Glutamatergic neuron (in vitro differentiated cells): ENCODE measurements around the gene GPR17. TPM values are rescaled to one million over a fixed set of nuclear protein-coding genes. Genes with fewer than 3 reads are reported as not detected.

Experiments used
- DNase-seq: peaks from one replicate; pipeline ENCODE4 v3.0.0; 2022
- H3K27ac Mint-ChIP-seq: one replicate; pipeline ENCODE4 v1.8.0; 2020; ENCODE audit warnings: mild to moderate bottlenecking, mixed read lengths, inconsistent platforms; ENCODE audit not compliant: unreplicated experiment
- H3K27me3 Mint-ChIP-seq: one replicate; pipeline ENCODE4 v1.8.0; 2020; ENCODE audit warnings: mild to moderate bottlenecking, moderate library complexity, mixed read lengths, inconsistent platforms; ENCODE audit not compliant: unreplicated experiment
- H3K36me3 Mint-ChIP-seq: one replicate; pipeline ENCODE4 v1.8.0; 2020; ENCODE audit warnings: mild to moderate bottlenecking, mixed read lengths, inconsistent platforms; ENCODE audit not compliant: unreplicated experiment
- H3K4me1 Mint-ChIP-seq: one replicate; pipeline ENCODE4 v1.8.0; 2020; ENCODE audit warnings: mild to moderate bottlenecking, low read depth, mixed read lengths, inconsistent platforms; ENCODE audit not compliant: unreplicated experiment
- H3K4me3 Mint-ChIP-seq: one replicate; pipeline ENCODE4 v1.8.0; 2020; ENCODE audit warnings: mild to moderate bottlenecking, mixed read lengths, inconsistent platforms; ENCODE audit not compliant: unreplicated experiment
- H3K9me3 Mint-ChIP-seq: one replicate; pipeline ENCODE4 v1.8.0; 2020; ENCODE audit warnings: mild to moderate bottlenecking, moderate library complexity, mixed read lengths, inconsistent platforms; ENCODE audit not compliant: unreplicated experiment
- CTCF ChIP-seq: fragments of 200-600 bp; sonication (generic); IDR thresholded peaks from one replicate; pipeline ENCODE4 v1.5.0; 2021; ENCODE audit not compliant: partially characterized antibody, unreplicated experiment
- total RNA-seq: library from RNA; stranded (reverse); fragmentation: NEBNext Ultra II Directional; extraction: Animal tissue kit (Norgen Biotek cat#: 25700); gene quantifications from one replicate; pipeline ENCODE4 v1.2.1, GENCODE V29; 2021; ENCODE audit not compliant: unreplicated experiment

The GPR17 gene
- total RNA-seq, 1 donor from 2014 or later, result not detected

- Mint-ChIP-seq H3K9me3 (peaks cover 1% of the 10 kb centered on the region), H3K27ac (no peak overlapping the region)
Observed at GRCh38 chr2:127661949-127662510, 16.1 kb downstream of the GPR17 start.

GRCh38 chr2:127662937-127663565 is 17.1 kb downstream of the GPR17 start:
- Mint-ChIP-seq H3K36me3 (no peaks in the 10 kb centered on the region), H3K4me3 (no peak overlapping the region), H3K27ac (no peak overlapping the region), H3K27me3 (peaks cover 11% of the 10 kb centered on the region), H3K9me3 (peaks cover 1% of the 10 kb centered on the region), H3K4me1 (peaks cover 4% of the 10 kb centered on the region)
- DNase-seq, result no peak
- no peak for TF ChIP-seq CTCF

More at GRCh38 chr2:127661949-127662510, 16.1 kb downstream of the GPR17 start:
- no peak for TF ChIP-seq CTCF
- Mint-ChIP-seq H3K27me3 (peaks cover 14% of the 10 kb centered on the region), H3K36me3 (no peaks in the 10 kb centered on the region), H3K4me1 (peaks cover 4% of the 10 kb centered on the region), H3K4me3 (no peak overlapping the region)
- no peak for DNase-seq

GRCh38 chr2:127663566-127664064 is 17.7 kb downstream of the GPR17 start:
- TF ChIP-seq CTCF, result no peak
- H3K9me3 Mint-ChIP-seq, result peaks cover under 1% of the 10 kb centered on the region
- DNase-seq, result no peak
- H3K27ac Mint-ChIP-seq, result no peak overlapping the region
- peaks cover 3% of the 10 kb centered on the region for H3K4me1 Mint-ChIP-seq
- no peaks in the 10 kb centered on the region for H3K36me3 Mint-ChIP-seq
- H3K4me3 Mint-ChIP-seq, result no peak overlapping the region
- peaks cover 10% of the 10 kb centered on the region for H3K27me3 Mint-ChIP-seq

GRCh38 chr2:127664065-127664894 is 18.3 kb downstream of the GPR17 start:
- H3K4me1 Mint-ChIP-seq, result no peaks in the 10 kb centered on the region
- no peaks in the 10 kb centered on the region for H3K9me3 Mint-ChIP-seq
- H3K27me3 Mint-ChIP-seq, result peaks cover 10% of the 10 kb centered on the region
- no peak overlapping the region for H3K4me3 Mint-ChIP-seq
- TF ChIP-seq CTCF, result no peak
- no peaks in the 10 kb centered on the region for H3K36me3 Mint-ChIP-seq
- DNase-seq, result no peak
- no peak overlapping the region for H3K27ac Mint-ChIP-seq
